Caco-2 (cell line): Measurements from ENCODE around the gene NEDD4. TPM values are rescaled to one million over a fixed set of nuclear protein-coding genes. Genes with fewer than 3 reads are reported as not detected.

Source experiments
- BruUV-seq: library from RNA; stranded (reverse); fragments of 400-500 nt; replicated peaks from 2 replicates; lab custom pipeline; 2021; lab: Mats Ljungman, UMichigan
- CTCF ChIA-PET: fragments of 300-600 bp; sonication (Branson Sonifier 250); formaldehyde crosslinking; loops from one replicate; lab custom pipeline; 2022; ENCODE audit warnings: antibody characterized with exemption; lab: Charles Lee
- POLR2A ChIA-PET: fragments of 300-600 bp; sonication (Branson Sonifier 250); formaldehyde crosslinking; loops from one replicate; lab custom pipeline; 2022; ENCODE audit warnings: antibody characterized with exemption; lab: Charles Lee
- DNase-seq, 2 experiments: peaks; one replicate each; pipeline versions ENCODE4 v3.0.0 to v3.0.0-alpha.2; 2020 to 2022
- H3K27me3 ChIP-seq: replicated peaks from 2 replicates; pipeline ENCODE4 v1.6.0; 2011; ENCODE audit warnings: low read length; ENCODE audit not compliant: control insufficient read depth, insufficient read depth
- H3K36me3 ChIP-seq: 2 replicates; pipeline ENCODE4 v1.5.1; 2011; ENCODE audit warnings: low read length; ENCODE audit not compliant: control insufficient read depth, insufficient read depth
- H3K4me1 ChIP-seq: fragments of 250-450 bp; sonication (Bioruptor Pico); 2 replicates; pipeline ENCODE4 v1.5.1; 2020; ENCODE audit warnings: mild to moderate bottlenecking
- H3K4me3 ChIP-seq: 2 replicates; pipeline ENCODE4 v1.5.1; 2011; ENCODE audit warnings: low read depth, mild to moderate bottlenecking, control low read depth, low read length
- H3K9me3 ChIP-seq: fragments of 250-450 bp; sonication (Bioruptor Pico); 2 replicates; pipeline ENCODE4 v1.5.1; 2020; ENCODE audit warnings: mild to moderate bottlenecking, moderate library complexity
- H3K27ac Mint-ChIP-seq: one replicate; pipeline ENCODE4 v1.8.0; 2022; ENCODE audit warnings: mixed read lengths; ENCODE audit not compliant: unreplicated experiment
- H3K27me3 Mint-ChIP-seq: one replicate; pipeline ENCODE4 v1.8.0; 2022; ENCODE audit warnings: mixed read lengths; ENCODE audit not compliant: insufficient read depth, unreplicated experiment
- H3K36me3 Mint-ChIP-seq: one replicate; pipeline ENCODE4 v1.8.0; 2022; ENCODE audit warnings: mild to moderate bottlenecking, mixed read lengths; ENCODE audit not compliant: insufficient read depth, unreplicated experiment
- H3K4me1 Mint-ChIP-seq: one replicate; pipeline ENCODE4 v1.8.0; 2022; ENCODE audit warnings: low read depth, mixed read lengths; ENCODE audit not compliant: unreplicated experiment
- H3K4me3 Mint-ChIP-seq: one replicate; pipeline ENCODE4 v1.8.0; 2022; ENCODE audit warnings: mild to moderate bottlenecking, moderate library complexity, mixed read lengths; ENCODE audit not compliant: unreplicated experiment
- H3K9me3 Mint-ChIP-seq: one replicate; pipeline ENCODE4 v1.8.0; 2022; ENCODE audit warnings: mixed read lengths; ENCODE audit not compliant: unreplicated experiment
- intact Hi-C: fragments of 100-400 bp; cut with micrococcal nuclease; formaldehyde crosslinking; loops from one replicate; pipeline ENCODE4 v1.10.0; 2022; ENCODE audit not compliant: unreplicated experiment
- total RNA-seq: library from RNA; stranded (reverse); gene quantifications from 2 replicates; pipeline ENCODE4 v1.2.3, GENCODE V29; 2022
- TF ChIP-seq, protein P1 (sequence below), 2 experiments: fragments of 200-600 bp in 1 of 2; IDR thresholded peaks; 1 replicate in 1 of 2; 2 replicates in 1 of 2; pipeline versions ENCODE4 v1.5.1 to v1.8.0; 2011 to 2022; ENCODE audit warnings: antibody characterized with exemption in 1 of 2, control low read depth in 1 of 2, inconsistent platforms in 1 of 2, low read depth in 1 of 2, low read length in 1 of 2, mild to moderate bottlenecking in 1 of 2, moderate library complexity in 1 of 2; ENCODE audit not compliant: insufficient read depth in 1 of 2, severe bottlenecking in 1 of 2, unreplicated experiment in 1 of 2

The NEDD4 gene
- total RNA-seq, 1 experiment from 2014 or later: 33.9 TPM

DNA sequence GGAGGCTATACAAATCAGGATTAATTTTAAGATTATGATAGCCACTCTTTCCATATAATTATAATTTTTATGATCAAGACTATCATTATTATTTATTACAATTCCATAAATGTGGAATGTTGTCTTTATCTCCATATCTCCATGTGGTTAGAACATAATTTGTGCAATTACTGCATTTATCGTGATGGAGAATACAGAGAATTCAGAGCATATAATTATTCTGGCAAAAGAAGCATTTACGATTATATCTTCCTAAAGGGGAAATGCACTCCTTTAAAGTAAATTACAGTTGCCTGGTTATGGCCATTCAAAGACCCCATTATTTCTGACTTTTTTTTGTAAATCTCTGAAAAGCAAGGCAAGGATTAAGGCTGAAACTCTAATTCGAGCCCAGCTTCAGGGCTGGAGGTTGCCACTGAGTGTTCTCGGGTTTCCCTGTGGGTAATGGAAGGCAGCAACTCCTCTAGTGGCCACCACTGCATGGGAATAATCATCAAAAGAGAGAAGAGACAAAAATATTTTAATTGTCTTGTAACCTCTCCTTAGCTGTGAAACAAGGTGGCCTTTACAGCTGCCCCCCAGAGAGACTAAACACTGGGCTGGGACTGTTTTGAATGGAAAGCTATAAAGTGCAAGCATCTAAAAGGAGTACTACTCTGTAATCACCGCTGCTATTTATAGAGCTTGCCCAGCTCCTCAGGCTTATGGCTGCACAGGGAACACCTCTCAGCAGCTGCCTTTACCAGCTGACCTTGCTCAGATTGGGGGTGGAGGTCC, 190.6 kb downstream of the NEDD4 start:
- POLR2A ChIA-PET: no interaction called here
- Histone ChIP-seq H3K36me3 (no peaks in the 10 kb centered on the region), H3K4me3 (no peak overlapping the region), H3K9me3 (no peaks in the 10 kb centered on the region), H3K4me1 (no peaks in the 10 kb centered on the region), H3K27me3 (no peaks in the 10 kb centered on the region)
- Mint-ChIP-seq H3K36me3 (no peaks in the 10 kb centered on the region), H3K4me3 (no peak overlapping the region), H3K27ac (no peak overlapping the region), H3K4me1 (no peaks in the 10 kb centered on the region), H3K27me3 (no peaks in the 10 kb centered on the region), H3K9me3 (no peaks in the 10 kb centered on the region)
- CTCF ChIA-PET: no interaction called here
- TF ChIP-seq, protein P1, sequence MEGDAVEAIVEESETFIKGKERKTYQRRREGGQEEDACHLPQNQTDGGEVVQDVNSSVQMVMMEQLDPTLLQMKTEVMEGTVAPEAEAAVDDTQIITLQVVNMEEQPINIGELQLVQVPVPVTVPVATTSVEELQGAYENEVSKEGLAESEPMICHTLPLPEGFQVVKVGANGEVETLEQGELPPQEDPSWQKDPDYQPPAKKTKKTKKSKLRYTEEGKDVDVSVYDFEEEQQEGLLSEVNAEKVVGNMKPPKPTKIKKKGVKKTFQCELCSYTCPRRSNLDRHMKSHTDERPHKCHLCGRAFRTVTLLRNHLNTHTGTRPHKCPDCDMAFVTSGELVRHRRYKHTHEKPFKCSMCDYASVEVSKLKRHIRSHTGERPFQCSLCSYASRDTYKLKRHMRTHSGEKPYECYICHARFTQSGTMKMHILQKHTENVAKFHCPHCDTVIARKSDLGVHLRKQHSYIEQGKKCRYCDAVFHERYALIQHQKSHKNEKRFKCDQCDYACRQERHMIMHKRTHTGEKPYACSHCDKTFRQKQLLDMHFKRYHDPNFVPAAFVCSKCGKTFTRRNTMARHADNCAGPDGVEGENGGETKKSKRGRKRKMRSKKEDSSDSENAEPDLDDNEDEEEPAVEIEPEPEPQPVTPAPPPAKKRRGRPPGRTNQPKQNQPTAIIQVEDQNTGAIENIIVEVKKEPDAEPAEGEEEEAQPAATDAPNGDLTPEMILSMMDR (IDR thresholded peaks at IDR 0.05; ENCODE audit: insufficient read depth in 1 of 2, low read depth in 1 of 2, low read length in 1 of 2, severe bottlenecking in 1 of 2, unreplicated experiment in 1 of 2): peak in 1 of 2 experiments; percentile 12
- intact Hi-C loops: no loop called here
- no TSS peak for BruUV-seq
- DNase-seq: no peak

DNA sequence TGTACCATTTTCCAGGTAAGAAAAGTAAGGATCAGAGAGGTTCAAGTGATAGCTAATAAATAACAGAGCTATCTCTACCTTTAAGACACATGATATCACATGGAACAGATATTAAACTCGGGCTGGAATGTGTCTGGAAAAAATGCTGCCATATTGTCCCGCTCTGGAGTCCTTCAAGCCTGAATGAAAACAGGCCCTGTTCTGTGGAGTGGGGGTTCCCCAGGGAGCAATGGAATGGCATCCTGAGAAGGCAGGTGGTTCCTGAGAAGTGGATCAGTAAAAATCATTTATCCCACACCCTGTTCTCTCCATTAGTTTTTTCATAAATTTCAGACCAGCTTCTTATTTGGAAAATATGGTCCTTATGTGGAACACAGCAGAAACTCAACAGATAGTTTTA, 193.2 kb downstream of the NEDD4 start:
- DNase-seq: no peak
- Mint-ChIP-seq H3K27ac (peak overlapping the region; percentile 40), H3K36me3 (no peaks in the 10 kb centered on the region), H3K4me3 (no peak overlapping the region), H3K27me3 (no peaks in the 10 kb centered on the region), H3K4me1 (no peaks in the 10 kb centered on the region), H3K9me3 (no peaks in the 10 kb centered on the region)
- POLR2A ChIA-PET: no interaction called here
- CTCF ChIA-PET: interaction anchor here (0.8 kb wide), 1 partner anchor 26 kb away, joined by 3 read pairs; no protein-coding TSS in a partner anchor
- Histone ChIP-seq H3K9me3 (no peaks in the 10 kb centered on the region), H3K27me3 (no peaks in the 10 kb centered on the region), H3K4me1 (no peaks in the 10 kb centered on the region), H3K36me3 (no peaks in the 10 kb centered on the region), H3K4me3 (no peak overlapping the region)
- intact Hi-C loops: no loop called here
- TF ChIP-seq, protein P1 (IDR thresholded peaks at IDR 0.05; ENCODE audit: insufficient read depth in 1 of 2, low read depth in 1 of 2, low read length in 1 of 2, severe bottlenecking in 1 of 2, unreplicated experiment in 1 of 2): no peak
- BruUV-seq: no TSS peak

DNA sequence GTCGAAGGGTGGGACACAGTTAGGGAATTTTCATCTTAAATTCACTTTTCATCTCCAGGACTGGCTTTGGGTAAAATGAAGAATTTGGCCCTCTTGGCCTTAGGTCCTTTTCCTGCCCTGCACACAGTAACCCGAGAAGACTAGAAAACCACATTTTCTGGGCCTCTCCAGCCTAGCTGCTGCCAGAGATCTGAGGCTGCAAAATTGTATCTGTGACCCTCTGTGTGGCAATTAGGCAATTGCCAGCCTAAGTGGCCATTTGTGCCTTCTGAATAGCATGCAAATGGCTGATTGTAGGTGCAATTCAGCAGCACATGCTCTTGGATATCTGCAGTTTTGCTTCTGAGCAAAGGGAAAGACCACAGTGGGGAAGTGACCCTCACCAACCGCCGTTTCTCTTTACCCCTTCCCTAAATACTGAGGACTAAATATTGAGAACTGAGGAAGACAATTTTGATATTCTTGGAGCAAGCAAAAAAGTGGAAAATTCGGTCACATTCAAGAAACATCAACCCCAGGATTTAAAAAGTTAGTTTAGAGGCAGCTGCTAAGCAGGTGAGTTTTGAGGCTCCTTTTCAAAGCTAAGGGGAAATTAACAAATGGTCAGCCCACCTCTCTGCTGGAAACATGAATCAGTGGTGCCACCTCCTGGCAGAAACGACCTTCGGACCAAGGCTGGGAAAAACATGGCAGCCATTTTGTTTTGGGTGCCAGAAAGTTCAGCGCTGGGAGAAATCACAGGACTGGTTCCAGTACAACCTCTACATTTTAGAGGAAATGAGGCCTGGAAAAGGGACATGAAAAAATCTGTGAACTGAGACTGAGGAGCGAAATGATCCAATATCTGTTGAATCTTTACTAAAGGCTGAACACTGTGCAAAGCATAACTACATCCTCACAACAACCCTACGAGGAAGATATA, 193.9 kb downstream of the NEDD4 start:
- Histone ChIP-seq H3K4me1 (no peaks in the 10 kb centered on the region), H3K4me3 (no peak overlapping the region), H3K36me3 (no peaks in the 10 kb centered on the region), H3K9me3 (no peaks in the 10 kb centered on the region), H3K27me3 (no peaks in the 10 kb centered on the region)
- DNase-seq: peak; percentile 68 to 76
- Mint-ChIP-seq H3K27me3 (no peaks in the 10 kb centered on the region), H3K4me3 (no peak overlapping the region), H3K36me3 (no peaks in the 10 kb centered on the region), H3K27ac (peak overlapping the region; percentile 40), H3K9me3 (no peaks in the 10 kb centered on the region), H3K4me1 (no peaks in the 10 kb centered on the region)
- ChIA-PET POLR2A (no interaction called here), CTCF (no interaction called here)
- intact Hi-C loops: loop anchor here (1.0 to 5.0 kb wide), 4 partner anchors 57 to 362 kb away; partner anchors contain the start of gene PRTG
- TF ChIP-seq, protein P1 (IDR thresholded peaks at IDR 0.05; ENCODE audit: insufficient read depth in 1 of 2, low read depth in 1 of 2, low read length in 1 of 2, severe bottlenecking in 1 of 2, unreplicated experiment in 1 of 2): peak; percentile 67 to 73
- BruUV-seq: no TSS peak
